K562 treated with DMSO at 1 percent for 24 hours (cell line): ENCODE measurements around the gene B2M. TPM values are rescaled to one million over a fixed set of nuclear protein-coding genes. Genes with fewer than 3 reads are reported as not detected.

ENCODE experiments used
- total RNA-seq: library from RNA; unstranded; fragments of 300-600 nt; gene quantifications from 2 replicates; pipeline ENCODE4 v1.2.3, GENCODE V29; 2022; ENCODE audit warnings: low read depth; ENCODE audit not compliant: insufficient read depth

B2M gene
- 1,112 and 1,265 TPM in 2 replicates for total RNA-seq

DNA sequence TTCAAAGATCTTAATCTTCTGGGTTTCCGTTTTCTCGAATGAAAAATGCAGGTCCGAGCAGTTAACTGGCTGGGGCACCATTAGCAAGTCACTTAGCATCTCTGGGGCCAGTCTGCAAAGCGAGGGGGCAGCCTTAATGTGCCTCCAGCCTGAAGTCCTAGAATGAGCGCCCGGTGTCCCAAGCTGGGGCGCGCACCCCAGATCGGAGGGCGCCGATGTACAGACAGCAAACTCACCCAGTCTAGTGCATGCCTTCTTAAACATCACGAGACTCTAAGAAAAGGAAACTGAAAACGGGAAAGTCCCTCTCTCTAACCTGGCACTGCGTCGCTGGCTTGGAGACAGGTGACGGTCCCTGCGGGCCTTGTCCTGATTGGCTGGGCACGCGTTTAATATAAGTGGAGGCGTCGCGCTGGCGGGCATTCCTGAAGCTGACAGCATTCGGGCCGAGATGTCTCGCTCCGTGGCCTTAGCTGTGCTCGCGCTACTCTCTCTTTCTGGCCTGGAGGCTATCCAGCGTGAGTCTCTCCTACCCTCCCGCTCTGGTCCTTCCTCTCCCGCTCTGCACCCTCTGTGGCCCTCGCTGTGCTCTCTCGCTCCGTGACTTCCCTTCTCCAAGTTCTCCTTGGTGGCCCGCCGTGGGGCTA is at the start of gene B2M, which contains the start of gene PATL2:
Gene B2M, plus strand, starts transcription at position 422 of the 647 bp plus-strand sequence. Its CDS starts 30 bp downstream, at position 452.
Gene PATL2, minus strand, starts transcription at position 228 of the 647 bp plus-strand sequence. CDS start 34,833 bp downstream, outside the sequence.

DNA sequence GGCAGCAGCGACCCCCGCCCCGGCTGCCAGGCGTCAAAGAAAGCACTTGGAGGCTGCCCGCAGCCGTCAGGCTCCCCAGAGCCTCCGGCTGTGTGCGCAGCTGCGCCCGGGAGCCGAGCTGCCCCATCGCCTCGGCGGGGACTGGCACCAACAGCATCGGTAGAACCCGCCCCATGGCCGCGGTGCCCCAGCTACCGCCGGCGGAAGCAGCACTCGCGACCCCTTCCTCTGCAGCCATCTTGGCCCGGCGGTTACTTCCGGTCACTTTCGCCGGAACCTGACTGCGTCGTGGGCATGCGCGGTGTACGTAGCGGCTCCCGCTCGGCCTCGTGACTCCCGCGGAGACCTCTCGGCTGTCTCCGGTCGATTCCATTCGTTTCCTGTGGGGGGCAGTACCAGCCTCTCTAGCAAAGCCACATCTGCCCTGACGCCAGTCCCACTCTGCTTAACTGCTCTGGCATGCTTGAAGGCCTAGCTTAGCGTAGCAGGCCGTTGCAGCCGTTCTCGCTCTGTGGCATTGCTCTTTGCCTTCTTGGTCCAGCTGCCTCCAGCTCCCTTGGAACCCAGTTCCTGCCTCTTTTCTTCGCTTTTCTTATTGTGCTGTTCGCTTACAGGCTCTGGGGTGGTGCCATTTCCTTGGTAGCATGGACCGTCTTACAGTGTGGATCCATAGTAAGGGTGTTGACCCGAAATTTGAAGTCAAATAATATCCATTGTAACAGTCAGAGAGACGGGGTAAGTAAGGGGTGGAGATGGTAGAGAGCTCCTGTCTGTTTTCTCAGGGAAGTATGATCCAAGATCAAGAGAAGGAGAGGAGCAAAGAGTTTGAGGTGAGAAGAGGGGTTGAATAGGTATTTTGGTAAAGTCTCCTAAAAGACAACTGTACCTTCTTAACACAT is 47.7 kb upstream of the B2M start, which contains the start of gene SPG11:
Gene SPG11, minus strand, starts transcription at position 253 of the 899 bp plus-strand sequence. Its CDS starts 15 bp downstream, at position 238.

DNA sequence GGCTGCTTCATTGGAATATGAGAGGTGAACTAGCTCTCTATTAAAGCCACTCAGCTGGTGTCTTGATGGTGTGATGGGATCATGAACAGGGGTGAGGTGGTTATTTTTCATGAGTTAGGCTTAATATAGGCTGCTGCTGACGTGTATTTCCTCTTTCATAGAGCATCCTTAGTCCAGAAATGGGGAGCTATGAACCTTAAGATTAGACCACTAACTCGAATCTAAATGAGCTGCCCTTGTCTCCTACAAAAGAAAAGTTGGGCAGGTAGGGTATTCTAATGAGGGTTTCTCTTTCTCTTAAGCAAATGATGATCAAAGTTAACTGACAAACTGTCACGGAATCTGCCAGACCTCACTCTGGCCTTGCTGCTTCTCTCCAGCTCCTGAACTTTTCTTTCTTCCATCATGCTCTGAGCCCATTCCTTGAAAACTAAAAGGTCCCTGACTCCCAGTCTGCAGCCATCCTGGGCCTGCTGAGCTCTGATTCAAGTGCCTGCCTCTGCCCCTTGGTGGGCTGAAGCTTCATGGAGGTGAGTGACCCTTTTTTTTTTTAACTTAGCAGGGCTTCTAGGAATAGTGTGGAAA is 25.0 kb downstream of the B2M start, which contains the start of gene TRIM69:
Gene TRIM69, plus strand, starts transcription at position 348 of the 585 bp plus-strand sequence. Its CDS starts 177 bp downstream, at position 525.

Other genes with a start within 250 kb of the B2M start
- 45.6 and 56.2 TPM in 2 replicates for gene EIF3J, start 174.4 kb upstream of the B2M start, total RNA-seq
- gene SPG11, start 47.9 kb upstream of the B2M start, total RNA-seq, result 34.8 and 42.9 TPM in 2 replicates
- gene PATL2, start 194 bp upstream of the B2M start, total RNA-seq, result 2.1 and 2.8 TPM in 2 replicates
- 8.8 and 10.3 TPM in 2 replicates for gene TRIM69, start 25.0 kb downstream of the B2M start, total RNA-seq
- gene TERB2, start 245.2 kb downstream of the B2M start, total RNA-seq, result not detected in 2 replicates